HepG2 (cell line): ENCODE measurements around the gene TBCEL. TPM values are rescaled to one million over a fixed set of nuclear protein-coding genes. Genes with fewer than 3 reads are reported as not detected.

Experiments used
- ATRX ChIP-seq: sonication (generic); formaldehyde crosslinking; IDR thresholded peaks from 2 replicates; pipeline ENCODE4 v1.4.0; 2020; ENCODE audit warnings: missing genetic modification reagents, borderline replicate concordance
- ELK4 ChIP-seq: sonication (generic); formaldehyde crosslinking; IDR thresholded peaks from 2 replicates; pipeline ENCODE4 v1.9.0; 2021; ENCODE audit warnings: missing genetic modification reagents, borderline replicate concordance
- HMGXB3 ChIP-seq: sonication (generic); formaldehyde crosslinking; IDR thresholded peaks from 2 replicates; pipeline ENCODE4 v1.4.0; 2020; ENCODE audit warnings: missing genetic modification reagents, borderline replicate concordance
- LBX2 ChIP-seq: sonication (generic); formaldehyde crosslinking; IDR thresholded peaks from 2 replicates; pipeline ENCODE4 v1.5.0; 2020; ENCODE audit warnings: missing genetic modification reagents, mild to moderate bottlenecking, borderline replicate concordance
- NFATC3 ChIP-seq: sonication (generic); formaldehyde crosslinking; IDR thresholded peaks from 2 replicates; pipeline ENCODE4 v1.5.1; 2020; ENCODE audit warnings: mild to moderate bottlenecking, missing genetic modification reagents
- POGZ ChIP-seq: sonication (generic); formaldehyde crosslinking; IDR thresholded peaks from 2 replicates; pipeline ENCODE4 v1.4.0; 2020; ENCODE audit warnings: mild to moderate bottlenecking, missing genetic modification reagents
- SIN3B ChIP-seq: fragments of 150-350 bp; IDR thresholded peaks from 2 replicates; pipeline ENCODE4 v1.6.1; 2014; ENCODE audit warnings: low read length
- SKI ChIP-seq: fragments of 450-650 bp; IDR thresholded peaks from one replicate; pipeline ENCODE4 v1.6.1; 2018; ENCODE audit warnings: mild to moderate bottlenecking; ENCODE audit not compliant: partially characterized antibody
- SNAI1 ChIP-seq: sonication (generic); formaldehyde crosslinking; IDR thresholded peaks from 2 replicates; pipeline ENCODE4 v1.5.0; 2020; ENCODE audit warnings: mild to moderate bottlenecking, missing genetic modification reagents, borderline replicate concordance
- SNAPC2 ChIP-seq: sonication (generic); formaldehyde crosslinking; IDR thresholded peaks from 2 replicates; pipeline ENCODE4 v1.8.1; 2022; ENCODE audit warnings: mild to moderate bottlenecking, missing genetic modification reagents
- SP1 ChIP-seq, 2 experiments: fragments of 450-650 bp in 1 of 2; sonication (generic) in 1 of 2; formaldehyde crosslinking in 1 of 2; IDR thresholded peaks; 2 replicates each; pipeline versions ENCODE4 v1.4.0 to v1.6.1; 2016 to 2020; ENCODE audit warnings: missing genetic modification reagents in 1 of 2
- ZBTB7B ChIP-seq: sonication (generic); formaldehyde crosslinking; IDR thresholded peaks from 2 replicates; pipeline ENCODE4 v1.4.0; 2020; ENCODE audit warnings: missing genetic modification reagents
- ZGPAT ChIP-seq: IDR thresholded peaks from 2 replicates; pipeline ENCODE4 v1.6.1; 2016; ENCODE audit warnings: mild to moderate bottlenecking
- ZNF20 ChIP-seq: sonication (generic); formaldehyde crosslinking; IDR thresholded peaks from 2 replicates; pipeline ENCODE4 v1.4.0; 2020; ENCODE audit warnings: mild to moderate bottlenecking, moderate library complexity, missing genetic modification reagents
- ZNF24 ChIP-seq: fragments of 450-650 bp; IDR thresholded peaks from 2 replicates; pipeline ENCODE4 v1.6.1; 2017; ENCODE audit warnings: antibody characterized with exemption, mild to moderate bottlenecking
- ZNF253 ChIP-seq: sonication (generic); formaldehyde crosslinking; IDR thresholded peaks from 2 replicates; pipeline ENCODE4 v1.8.0; 2022; ENCODE audit warnings: mild to moderate bottlenecking, missing genetic modification reagents, borderline replicate concordance
- ZNF260 ChIP-seq: sonication (generic); formaldehyde crosslinking; IDR thresholded peaks from 2 replicates; pipeline ENCODE4 v1.4.0; 2020; ENCODE audit warnings: missing genetic modification reagents, low read depth, mild to moderate bottlenecking, borderline replicate concordance
- ZNF331 ChIP-seq: sonication (generic); formaldehyde crosslinking; IDR thresholded peaks from 2 replicates; pipeline ENCODE4 v1.4.0; 2020; ENCODE audit warnings: missing genetic modification reagents
- ZNF576 ChIP-seq: sonication (generic); formaldehyde crosslinking; IDR thresholded peaks from 2 replicates; pipeline ENCODE4 v1.4.0; 2020; ENCODE audit warnings: mild to moderate bottlenecking, missing genetic modification reagents
- ZNF780A ChIP-seq: sonication (generic); formaldehyde crosslinking; IDR thresholded peaks from 2 replicates; pipeline ENCODE4 v1.8.0; 2022; ENCODE audit warnings: mild to moderate bottlenecking, missing genetic modification reagents, moderate library complexity
- polyA plus RNA-seq, 8 experiments: library from polyadenylated mRNA; depleted of rRNA in 3 of 8; stranded (reverse) in 7 of 8; unstranded in 1 of 8; fragments of >200 nt; fragmentation: Illumina TruSeq in 4 of 8; extraction: Trizol in 4 of 8; gene quantifications; 2 replicates each; pipeline versions ENCODE4 v1.2.1 to v1.2.3, GENCODE V29; 2011 to 2016; ENCODE audit warnings: low read depth in 4 of 8, missing spikeins in 1 of 8, mixed read lengths in 1 of 8; ENCODE audit not compliant: insufficient read depth in 1 of 8
- total RNA-seq, 5 experiments: library from RNA; depleted of rRNA; stranded (reverse); fragments of >200 nt; fragmentation: Illumina TruSeq; extraction: Trizol; gene quantifications; 2 replicates each; pipeline ENCODE4 v1.2.3, GENCODE V29; 2016; ENCODE audit warnings: low read depth in 1 of 5

Gene TBCEL
- total and polyA plus RNA-seq, 2 of the 13 experiments (the other 11 are each of a cell fraction or from before 2014, with no cell fraction given): 6.1 to 12.5 TPM

GRCh38 chr11:121038648-121039409 lies 14.9 kb downstream of the TBCEL start (continued):
- TF ChIP-seq LBX2 (CRISPR knock-in tag) (no peak), ZNF253 (CRISPR knock-in tag) (no peak), ZNF331 (CRISPR knock-in tag) (0 out of 2 replicates have a peak, but pooled peaks have one; percentile 15), ELK4 (CRISPR knock-in tag) (no peak), ZGPAT (CRISPR knock-in tag) (0 out of 2 replicates have a peak, but pooled peaks have one; percentile 25), ZNF780A (CRISPR knock-in tag) (no peak), ZNF576 (no peak), ZBTB7B (no peak), POGZ (CRISPR knock-in tag) (no peak), ZNF260 (CRISPR knock-in tag) (no peak), SIN3B (no peak), SKI (peak; percentile 10), ZNF20 (CRISPR knock-in tag) (no peak), SNAPC2 (CRISPR knock-in tag) (no peak), NFATC3 (CRISPR knock-in tag) (no peak), ZNF24 (no peak), SP1 (IDR thresholded peaks at IDR 0.05) (no peak), SP1 (CRISPR knock-in tag; IDR thresholded peaks at IDR 0.05) (no peak), HMGXB3 (CRISPR knock-in tag) (no peak), ATRX (no peak), SNAI1 (CRISPR knock-in tag) (no peak)
